GM18517 (cell line): ENCODE data around the gene HOOK1.
"Not testable (repeated sequence)": the region's sequence is repeated elsewhere in the genome, so short reads cannot be mapped to it uniquely, and the experiment has no call there.

Experiments
- ATAC-seq: cut with Tn5 transposase; IDR thresholded peaks from one replicate; pipeline ENCODE4 v1.9.1; 2021; ENCODE audit warnings: mild to moderate bottlenecking, moderate library complexity; ENCODE audit not compliant: unreplicated experiment

Gene HOOK1

GRCh38 chr1:59819566-59820438 lies 5.1 kb downstream of the HOOK1 start:
- no peak for ATAC-seq

- no peak for ATAC-seq
These were observed 12.4 kb downstream of the HOOK1 start for GRCh38 chr1:59827055-59827643.

GRCh38 chr1:59828160-59828559 lies 13.4 kb downstream of the HOOK1 start:
- ATAC-seq: no peak

- ATAC-seq: no peak
These were observed 16.8 kb downstream of the HOOK1 start for GRCh38 chr1:59831529-59831928.

GRCh38 chr1:59833022-59833421 lies 18.3 kb downstream of the HOOK1 start:
- ATAC-seq: no peak

GRCh38 chr1:59833991-59834390 lies 19.2 kb downstream of the HOOK1 start:
- ATAC-seq: no peak

- not testable (repeated sequence) for ATAC-seq
These were observed 23.1 kb downstream of the HOOK1 start for GRCh38 chr1:59837857-59838256.

GRCh38 chr1:59845091-59845490 lies 30.3 kb downstream of the HOOK1 start:
- ATAC-seq: no peak

- no peak for ATAC-seq
These were observed 31.6 kb downstream of the HOOK1 start for GRCh38 chr1:59846209-59846894.

GRCh38 chr1:59846895-59847282 lies 32.1 kb downstream of the HOOK1 start:
- ATAC-seq: no peak

GRCh38 chr1:59852117-59852516 lies 37.4 kb downstream of the HOOK1 start:
- ATAC-seq: no peak

- not testable (repeated sequence) for ATAC-seq
These were observed 40.5 kb downstream of the HOOK1 start for GRCh38 chr1:59855297-59855696.

- ATAC-seq: no peak
These were observed 42.1 kb downstream of the HOOK1 start for GRCh38 chr1:59856725-59857338.

GRCh38 chr1:59857679-59858354 lies 43.1 kb downstream of the HOOK1 start:
- no peak for ATAC-seq

GRCh38 chr1:59866462-59866861 lies 51.7 kb downstream of the HOOK1 start:
- ATAC-seq: no peak

GRCh38 chr1:59871746-59872145 lies 57.0 kb downstream of the HOOK1 start:
- ATAC-seq: no peak

- ATAC-seq: no peak
These were observed 62.4 kb downstream of the HOOK1 start for GRCh38 chr1:59877108-59877682.

- ATAC-seq: no peak
These were observed 63.6 kb downstream of the HOOK1 start for GRCh38 chr1:59878370-59878769.

GRCh38 chr1:59879574-59879973 lies 64.8 kb downstream of the HOOK1 start:
- no peak for ATAC-seq

GRCh38 chr1:59879996-59880505 lies 65.3 kb downstream of the HOOK1 start:
- ATAC-seq: no peak
